ENCODE measurements around the gene ANTXR1. TPM values are rescaled to one million over a fixed set of nuclear protein-coding genes. Genes with fewer than 3 reads are reported as not detected.

The ANTXR1 gene
- total RNA-seq, 2 experiments from 2014 or later = 0.05 to 0.23 TPM

- DNase-seq = no peak
- Mint-ChIP-seq H3K4me1 (no peaks in the 10 kb centered on the region), H3K9me3 (no peaks in the 10 kb centered on the region), H3K4me3 (no peak overlapping the region), H3K27ac (no peak overlapping the region), H3K27me3 (peaks cover 14% of the 10 kb centered on the region), H3K36me3 (ENCODE audit: low read depth) (no peaks in the 10 kb centered on the region)
- ChIA-PET CTCF (no interaction called here), POLR2A (no interaction called here)
Measured at GRCh38 chr2:69104261-69104660, 91.3 kb downstream of the ANTXR1 start.

- H3K4me1 Mint-ChIP-seq = no peaks in the 10 kb centered on the region
- DNase-seq = no peak
- ChIA-PET CTCF (interaction anchor here (0.6 to 1.1 kb wide), 2 partner anchors 84 to 170 kb away, joined by 3 to 5 read pairs; no protein-coding TSS in a partner anchor), POLR2A (no interaction called here)
- no peak overlapping the region for H3K27ac Mint-ChIP-seq
- no peaks in the 10 kb centered on the region for H3K9me3 Mint-ChIP-seq
- no peak overlapping the region for H3K4me3 Mint-ChIP-seq
- peaks cover 33% of the 10 kb centered on the region for H3K27me3 Mint-ChIP-seq
- H3K36me3 Mint-ChIP-seq (ENCODE audit: low read depth) = no peaks in the 10 kb centered on the region
Measured at GRCh38 chr2:69109255-69109654, 96.3 kb downstream of the ANTXR1 start.

GRCh38 chr2:69111076-69111475, 98.1 kb downstream of the ANTXR1 start:
- Mint-ChIP-seq H3K36me3 (ENCODE audit: low read depth) (no peaks in the 10 kb centered on the region), H3K27me3 (peaks cover 36% of the 10 kb centered on the region), H3K4me3 (no peak overlapping the region), H3K27ac (no peak overlapping the region), H3K9me3 (no peaks in the 10 kb centered on the region), H3K4me1 (no peaks in the 10 kb centered on the region)
- CTCF ChIA-PET = no interaction called here
- POLR2A ChIA-PET = no interaction called here
- no peak for DNase-seq

GRCh38 chr2:69113627-69114026, 100.6 kb downstream of the ANTXR1 start:
- CTCF ChIA-PET = interaction anchor here (1.1 kb wide), 1 partner anchor 12 kb away, joined by 3 read pairs; no protein-coding TSS in a partner anchor
- H3K4me3 Mint-ChIP-seq = no peak overlapping the region
- H3K27ac Mint-ChIP-seq = no peak overlapping the region
- no peaks in the 10 kb centered on the region for H3K4me1 Mint-ChIP-seq
- no peaks in the 10 kb centered on the region for H3K36me3 Mint-ChIP-seq (ENCODE audit: low read depth)
- peaks cover 25% of the 10 kb centered on the region for H3K27me3 Mint-ChIP-seq
- no peak for DNase-seq
- no peaks in the 10 kb centered on the region for H3K9me3 Mint-ChIP-seq
- POLR2A ChIA-PET = no interaction called here

- Mint-ChIP-seq H3K9me3 (no peaks in the 10 kb centered on the region), H3K27me3 (peaks cover 19% of the 10 kb centered on the region), H3K36me3 (ENCODE audit: low read depth) (no peaks in the 10 kb centered on the region), H3K4me3 (no peak overlapping the region), H3K4me1 (peaks cover 2% of the 10 kb centered on the region), H3K27ac (no peak overlapping the region)
- no peak for DNase-seq
- ChIA-PET CTCF (interaction anchor here (1.1 kb wide), 1 partner anchor 11 kb away, joined by 3 read pairs; no protein-coding TSS in a partner anchor), POLR2A (no interaction called here)
Measured at GRCh38 chr2:69114534-69114933, 101.6 kb downstream of the ANTXR1 start.

- ChIA-PET POLR2A (no interaction called here), CTCF (interaction anchor here (0.7 kb wide), 1 partner anchor 67 kb away, joined by 4 read pairs; no protein-coding TSS in a partner anchor)
- Mint-ChIP-seq H3K9me3 (no peaks in the 10 kb centered on the region), H3K27me3 (peaks cover 15% of the 10 kb centered on the region), H3K4me1 (peaks cover 4% of the 10 kb centered on the region), H3K4me3 (no peak overlapping the region), H3K36me3 (ENCODE audit: low read depth) (no peaks in the 10 kb centered on the region), H3K27ac (no peak overlapping the region)
- no peak for DNase-seq
Measured at GRCh38 chr2:69116438-69116837, 103.5 kb downstream of the ANTXR1 start.

GRCh38 chr2:69118609-69119008, 105.6 kb downstream of the ANTXR1 start:
- no peak for DNase-seq
- POLR2A ChIA-PET = no interaction called here
- Mint-ChIP-seq H3K27ac (no peak overlapping the region), H3K4me1 (peaks cover 4% of the 10 kb centered on the region), H3K36me3 (ENCODE audit: low read depth) (no peaks in the 10 kb centered on the region), H3K9me3 (no peaks in the 10 kb centered on the region), H3K27me3 (peaks cover 10% of the 10 kb centered on the region), H3K4me3 (no peak overlapping the region)
- CTCF ChIA-PET = no interaction called here

GRCh38 chr2:69119104-69119894, 106.3 kb downstream of the ANTXR1 start:
- no peaks in the 10 kb centered on the region for H3K9me3 Mint-ChIP-seq
- ChIA-PET CTCF (no interaction called here), POLR2A (no interaction called here)
- H3K4me1 Mint-ChIP-seq = peaks cover 4% of the 10 kb centered on the region
- H3K27ac Mint-ChIP-seq = no peak overlapping the region
- H3K36me3 Mint-ChIP-seq (ENCODE audit: low read depth) = no peaks in the 10 kb centered on the region
- peaks cover 10% of the 10 kb centered on the region for H3K27me3 Mint-ChIP-seq
- H3K4me3 Mint-ChIP-seq = no peak overlapping the region
- no peak for DNase-seq

- no peak for DNase-seq
- no peak overlapping the region for H3K4me3 Mint-ChIP-seq
- H3K4me1 Mint-ChIP-seq = peaks cover 4% of the 10 kb centered on the region
- peaks cover 17% of the 10 kb centered on the region for H3K27me3 Mint-ChIP-seq
- H3K9me3 Mint-ChIP-seq = no peaks in the 10 kb centered on the region
- no peaks in the 10 kb centered on the region for H3K36me3 Mint-ChIP-seq (ENCODE audit: low read depth)
- H3K27ac Mint-ChIP-seq = no peak overlapping the region
- ChIA-PET CTCF (interaction anchor here (0.6 kb wide), 1 partner anchor 65 kb away, joined by 9 read pairs; no protein-coding TSS in a partner anchor), POLR2A (no interaction called here)
Measured at GRCh38 chr2:69122271-69122670, 109.3 kb downstream of the ANTXR1 start.

- no peaks in the 10 kb centered on the region for H3K9me3 Mint-ChIP-seq
- DNase-seq = no peak
- ChIA-PET CTCF (no interaction called here), POLR2A (no interaction called here)
- H3K36me3 Mint-ChIP-seq (ENCODE audit: low read depth) = no peaks in the 10 kb centered on the region
- H3K27ac Mint-ChIP-seq = no peak overlapping the region
- H3K27me3 Mint-ChIP-seq = peaks cover 21% of the 10 kb centered on the region
- H3K4me3 Mint-ChIP-seq = no peak overlapping the region
- H3K4me1 Mint-ChIP-seq = peaks cover 4% of the 10 kb centered on the region
Measured at GRCh38 chr2:69123182-69123581, 110.2 kb downstream of the ANTXR1 start.

GRCh38 chr2:69124343-69124742, 111.4 kb downstream of the ANTXR1 start:
- POLR2A ChIA-PET = no interaction called here
- no peak for DNase-seq
- Mint-ChIP-seq H3K27me3 (peaks cover 25% of the 10 kb centered on the region), H3K27ac (no peak overlapping the region), H3K9me3 (no peaks in the 10 kb centered on the region), H3K4me1 (peaks cover 4% of the 10 kb centered on the region), H3K4me3 (no peak overlapping the region), H3K36me3 (ENCODE audit: low read depth) (no peaks in the 10 kb centered on the region)
- CTCF ChIA-PET = interaction anchor here (0.6 kb wide), 1 partner anchor 803 kb away, joined by 3 read pairs; no protein-coding TSS in a partner anchor

- DNase-seq = no peak
- no peaks in the 10 kb centered on the region for H3K4me1 Mint-ChIP-seq
- H3K27me3 Mint-ChIP-seq = peaks cover 27% of the 10 kb centered on the region
- no peaks in the 10 kb centered on the region for H3K36me3 Mint-ChIP-seq (ENCODE audit: low read depth)
- POLR2A ChIA-PET = no interaction called here
- no peak overlapping the region for H3K27ac Mint-ChIP-seq
- CTCF ChIA-PET = interaction anchor here (1.2 kb wide), 1 partner anchor 12 kb away, joined by 3 read pairs; no protein-coding TSS in a partner anchor
- H3K9me3 Mint-ChIP-seq = no peaks in the 10 kb centered on the region
- no peak overlapping the region for H3K4me3 Mint-ChIP-seq
Measured at GRCh38 chr2:69125816-69126215, 112.8 kb downstream of the ANTXR1 start.

- no peak for DNase-seq
- Mint-ChIP-seq H3K4me1 (no peaks in the 10 kb centered on the region), H3K27ac (no peak overlapping the region), H3K27me3 (peaks cover 27% of the 10 kb centered on the region), H3K4me3 (no peak overlapping the region), H3K9me3 (no peaks in the 10 kb centered on the region), H3K36me3 (ENCODE audit: low read depth) (no peaks in the 10 kb centered on the region)
- CTCF ChIA-PET = no interaction called here
- POLR2A ChIA-PET = no interaction called here
Measured at GRCh38 chr2:69126341-69126740, 113.4 kb downstream of the ANTXR1 start.

- POLR2A ChIA-PET = no interaction called here
- H3K27ac Mint-ChIP-seq = no peak overlapping the region
- no peaks in the 10 kb centered on the region for H3K4me1 Mint-ChIP-seq
- no peaks in the 10 kb centered on the region for H3K9me3 Mint-ChIP-seq
- no peaks in the 10 kb centered on the region for H3K36me3 Mint-ChIP-seq (ENCODE audit: low read depth)
- no peak for DNase-seq
- CTCF ChIA-PET = no interaction called here
- peaks cover 23% of the 10 kb centered on the region for H3K27me3 Mint-ChIP-seq
- H3K4me3 Mint-ChIP-seq = no peak overlapping the region
Measured at GRCh38 chr2:69131452-69131851, 118.5 kb downstream of the ANTXR1 start.
